Suprapubic skin (tissue), 3 donors: ENCODE measurements around the gene LY6G5C.

Experiments
- CTCF ChIP-seq, 2 donors: fragments of 200-600 bp in 1 of 2; fragments of 450-650 bp in 1 of 2; sonication (generic) in 1 of 2; IDR thresholded peaks; one replicate each; pipeline ENCODE4 v1.5.1; 2016 to 2019; ENCODE audit warnings: antibody characterized with exemption in 2 of 2, mild to moderate bottlenecking in 1 of 2, moderate library complexity in 1 of 2
- POLR2A ChIP-seq, 2 donors: fragments of 450-650 bp; IDR thresholded peaks; one replicate each; pipeline ENCODE4 v1.6.1; 2017; ENCODE audit warnings: antibody characterized with exemption in 2 of 2, mild to moderate bottlenecking in 2 of 2, moderate library complexity in 2 of 2

DNA sequence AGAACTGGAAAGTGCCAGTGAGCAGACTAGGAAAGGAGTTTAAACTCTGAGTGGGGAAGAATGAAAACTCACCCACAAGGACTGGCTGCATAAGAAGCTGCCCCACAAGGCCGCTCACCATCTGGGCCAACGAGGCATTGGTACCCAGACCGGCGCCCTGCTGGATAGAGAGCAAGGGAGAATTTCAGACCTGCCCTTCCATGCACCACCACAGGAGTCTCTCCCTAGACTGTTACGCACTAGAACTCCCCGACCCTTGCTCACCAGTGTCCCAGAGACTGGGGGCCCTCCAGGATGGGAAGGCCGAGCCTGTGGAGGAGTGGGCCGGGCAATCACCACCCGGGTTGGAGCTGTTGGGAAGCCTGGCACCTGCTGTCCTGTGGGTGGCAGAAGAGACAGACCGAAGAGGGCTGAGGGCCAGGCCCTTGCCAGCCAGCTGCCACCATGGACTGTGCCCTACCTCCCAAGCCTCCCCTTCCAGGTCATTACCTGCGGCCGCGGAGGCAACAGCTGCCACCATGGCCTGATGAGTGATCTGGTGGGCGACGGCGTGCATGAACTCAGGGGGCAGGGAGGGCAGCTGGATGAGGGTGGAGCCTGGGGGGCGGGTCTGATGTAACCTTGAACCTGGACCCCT, 36.9 kb downstream of the LY6G5C start:
- TF ChIP-seq POLR2A (IDR thresholded peaks at IDR 0.05): no peak
- TF ChIP-seq CTCF (IDR thresholded peaks at IDR 0.05): no peak
